Testis (tissue), 2 donors: ENCODE measurements around the gene HBQ1.
"Not testable (repeated sequence)": the region's sequence is repeated elsewhere in the genome, so short reads cannot be mapped to it uniquely, and the experiment has no call there.

Experiments used
- POLR2A ChIP-seq: fragments of 450-650 bp; IDR thresholded peaks from one replicate; pipeline ENCODE4 v1.6.1; 2017; ENCODE audit warnings: antibody characterized with exemption, mild to moderate bottlenecking, moderate library complexity
- TF ChIP-seq, protein P1 (sequence below), 3 experiments: fragments of 450-650 bp in 2 of 3; fragments of 200-600 bp in 1 of 3; sonication (generic) in 1 of 3; IDR thresholded peaks; one replicate each; pipeline ENCODE4 v1.5.1; 2016 to 2019; ENCODE audit warnings: antibody characterized with exemption in 3 of 3, mild to moderate bottlenecking in 2 of 3, moderate library complexity in 1 of 3

DNA sequence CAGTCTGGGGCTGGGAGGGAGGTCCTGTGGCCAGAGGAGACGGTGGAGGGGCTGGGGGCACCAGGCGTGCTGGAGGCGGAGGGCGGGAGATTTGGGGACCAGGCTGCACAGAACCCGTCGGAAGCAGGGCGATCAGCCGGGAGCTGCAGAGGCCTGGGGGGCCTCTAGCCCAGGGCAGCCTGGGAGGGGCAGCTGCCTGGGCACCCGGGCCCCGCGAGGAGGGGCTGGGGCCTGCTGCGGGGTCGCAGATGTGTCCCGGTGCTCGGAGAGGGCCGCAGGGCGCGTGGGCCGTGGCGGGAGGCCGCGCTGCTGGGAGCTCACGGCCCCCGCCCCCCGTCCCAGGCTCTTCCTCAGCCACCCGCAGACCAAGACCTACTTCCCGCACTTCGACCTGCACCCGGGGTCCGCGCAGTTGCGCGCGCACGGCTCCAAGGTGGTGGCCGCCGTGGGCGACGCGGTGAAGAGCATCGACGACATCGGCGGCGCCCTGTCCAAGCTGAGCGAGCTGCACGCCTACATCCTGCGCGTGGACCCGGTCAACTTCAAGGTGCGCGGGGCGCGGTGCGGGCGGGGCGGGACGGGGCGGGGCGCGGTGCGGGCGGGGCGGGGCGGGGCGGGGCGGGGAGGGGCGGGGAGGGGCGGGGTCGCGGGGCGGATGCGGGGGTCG is 26.6 kb upstream of the HBQ1 start:
- TF ChIP-seq, protein P1, sequence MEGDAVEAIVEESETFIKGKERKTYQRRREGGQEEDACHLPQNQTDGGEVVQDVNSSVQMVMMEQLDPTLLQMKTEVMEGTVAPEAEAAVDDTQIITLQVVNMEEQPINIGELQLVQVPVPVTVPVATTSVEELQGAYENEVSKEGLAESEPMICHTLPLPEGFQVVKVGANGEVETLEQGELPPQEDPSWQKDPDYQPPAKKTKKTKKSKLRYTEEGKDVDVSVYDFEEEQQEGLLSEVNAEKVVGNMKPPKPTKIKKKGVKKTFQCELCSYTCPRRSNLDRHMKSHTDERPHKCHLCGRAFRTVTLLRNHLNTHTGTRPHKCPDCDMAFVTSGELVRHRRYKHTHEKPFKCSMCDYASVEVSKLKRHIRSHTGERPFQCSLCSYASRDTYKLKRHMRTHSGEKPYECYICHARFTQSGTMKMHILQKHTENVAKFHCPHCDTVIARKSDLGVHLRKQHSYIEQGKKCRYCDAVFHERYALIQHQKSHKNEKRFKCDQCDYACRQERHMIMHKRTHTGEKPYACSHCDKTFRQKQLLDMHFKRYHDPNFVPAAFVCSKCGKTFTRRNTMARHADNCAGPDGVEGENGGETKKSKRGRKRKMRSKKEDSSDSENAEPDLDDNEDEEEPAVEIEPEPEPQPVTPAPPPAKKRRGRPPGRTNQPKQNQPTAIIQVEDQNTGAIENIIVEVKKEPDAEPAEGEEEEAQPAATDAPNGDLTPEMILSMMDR (IDR thresholded peaks at IDR 0.05): not testable (repeated sequence)
- not testable (repeated sequence) for TF ChIP-seq POLR2A
